Activated CD4-positive, alpha-beta T cell treated with anti-CD3 and anti-CD28 coated beads, Interleukin-2, amount 10 ng/mL, durations not matched to agents 7 days and 5 days (primary cell): ENCODE results near the gene P4HA1. TPM values are rescaled to one million over a fixed set of nuclear protein-coding genes. Genes with fewer than 3 reads are reported as not detected.

ENCODE experiments used
- CTCF ChIA-PET: fragments of 350-600 bp; sonication (Branson Sonifier 250); formaldehyde crosslinking; loops from one replicate; lab custom pipeline; 2021; ENCODE audit warnings: antibody characterized with exemption; lab: Charles Lee
- POLR2A ChIA-PET: fragments of 350-600 bp; sonication (Branson Sonifier 250); formaldehyde crosslinking; loops from one replicate; lab custom pipeline; 2021; ENCODE audit warnings: antibody characterized with exemption; lab: Charles Lee
- DNase-seq: peaks from one replicate; pipeline ENCODE4 v3.0.0-alpha.2; 2020
- H3K27ac Mint-ChIP-seq: one replicate; pipeline ENCODE4 v1.8.0; 2021; ENCODE audit warnings: mild to moderate bottlenecking, moderate library complexity, mixed read lengths
- H3K27me3 Mint-ChIP-seq: one replicate; pipeline ENCODE4 v1.8.0; 2021; ENCODE audit warnings: mixed read lengths
- H3K36me3 Mint-ChIP-seq: one replicate; pipeline ENCODE4 v1.8.0; 2021; ENCODE audit warnings: low read depth, mixed read lengths
- H3K4me1 Mint-ChIP-seq: one replicate; pipeline ENCODE4 v1.8.0; 2021; ENCODE audit warnings: mixed read lengths
- H3K4me3 Mint-ChIP-seq: one replicate; pipeline ENCODE4 v1.8.0; 2021; ENCODE audit warnings: mild to moderate bottlenecking, moderate library complexity, mixed read lengths
- H3K9me3 Mint-ChIP-seq: one replicate; pipeline ENCODE4 v1.8.0; 2021; ENCODE audit warnings: mixed read lengths
- total RNA-seq, 2 experiments: library from RNA; stranded (reverse); gene quantifications; one replicate each; pipeline ENCODE4 v1.2.3, GENCODE V29; 2021

Gene P4HA1
- 10 to 100 TPM; 31.4 to 32.9 TPM for total RNA-seq

GRCh38 chr10:73096449-73097304, at the start of gene P4HA1:
Gene P4HA1, minus strand, starts transcription at chr10:73096866. Its CDS starts 21,983 bp downstream, at chr10:73074883.
- ChIA-PET CTCF (interaction anchor here (0.6 to 2.2 kb wide), 14 partner anchors 11 to 258 kb away, joined by 3 to 18 read pairs (median 4); partner anchors contain the start of gene NUDT13), POLR2A (interaction anchor here (0.6 to 2.3 kb wide), 9 partner anchors 9 to 747 kb away, joined by 3 to 10 read pairs (median 5); partner anchors contain the start of genes DNAJC9, ECD, FAM149B1 and NUDT13)
- Mint-ChIP-seq H3K4me1 (peaks cover 33% of the 10 kb centered on the region), H3K4me3 (peak within 1 kb of the TSS; percentile 84), H3K27me3 (no peaks in the 10 kb centered on the region), H3K36me3 (peaks cover 4% of the 10 kb centered on the region), H3K27ac (peak within 1 kb of the TSS; percentile 95), H3K9me3 (no peaks in the 10 kb centered on the region)
- DNase-seq = peak; percentile 97

GRCh38 chr10:73141603-73142002, 44.9 kb upstream of the P4HA1 start:
- Mint-ChIP-seq H3K27me3 (no peaks in the 10 kb centered on the region), H3K9me3 (no peaks in the 10 kb centered on the region), H3K27ac (no peak overlapping the region), H3K36me3 (peaks cover 32% of the 10 kb centered on the region), H3K4me1 (no peaks in the 10 kb centered on the region), H3K4me3 (no peak overlapping the region)
- no peak for DNase-seq
- CTCF ChIA-PET = no interaction called here
- POLR2A ChIA-PET = no interaction called here

GRCh38 chr10:73139251-73139650, 42.6 kb upstream of the P4HA1 start:
- Mint-ChIP-seq H3K27me3 (no peaks in the 10 kb centered on the region), H3K4me3 (no peak overlapping the region), H3K4me1 (peaks cover 2% of the 10 kb centered on the region), H3K36me3 (peaks cover 46% of the 10 kb centered on the region), H3K9me3 (no peaks in the 10 kb centered on the region), H3K27ac (no peak overlapping the region)
- POLR2A ChIA-PET = interaction anchor here (0.9 kb wide), 1 partner anchor 43 kb away, joined by 3 read pairs; no protein-coding TSS in a partner anchor
- CTCF ChIA-PET = interaction anchor here (0.6 kb wide), 2 partner anchors 42 to 787 kb away, joined by 3 read pairs; no protein-coding TSS in a partner anchor
- no peak for DNase-seq

DNA sequence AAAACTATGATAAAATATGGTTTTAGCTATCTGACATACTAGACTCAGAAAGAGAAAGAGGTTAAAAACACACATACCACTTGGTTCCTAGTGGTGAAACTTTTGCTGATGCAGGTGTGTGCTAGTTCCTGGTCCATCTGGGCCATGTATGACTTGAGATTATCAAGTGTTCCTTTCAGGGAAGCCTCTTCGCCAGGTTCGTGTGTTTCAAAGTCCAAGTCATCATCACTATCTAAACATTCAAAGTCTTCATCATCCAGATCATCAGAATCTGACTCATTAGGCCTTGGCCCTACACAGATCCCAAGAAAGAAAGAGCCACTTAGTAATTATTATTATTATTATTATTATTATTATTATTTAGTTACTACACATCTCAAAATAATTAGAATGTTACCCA, 40.0 kb upstream of the P4HA1 start:
- Mint-ChIP-seq H3K36me3 (peaks cover 54% of the 10 kb centered on the region), H3K27me3 (no peaks in the 10 kb centered on the region), H3K4me1 (peaks cover 2% of the 10 kb centered on the region), H3K9me3 (no peaks in the 10 kb centered on the region), H3K27ac (no peak overlapping the region), H3K4me3 (no peak overlapping the region)
- ChIA-PET CTCF (interaction anchor here (0.6 to 3.4 kb wide), 2 partner anchors 9 to 103 kb away, joined by 3 to 13 read pairs; no protein-coding TSS in a partner anchor), POLR2A (no interaction called here)
- DNase-seq = no peak

DNA sequence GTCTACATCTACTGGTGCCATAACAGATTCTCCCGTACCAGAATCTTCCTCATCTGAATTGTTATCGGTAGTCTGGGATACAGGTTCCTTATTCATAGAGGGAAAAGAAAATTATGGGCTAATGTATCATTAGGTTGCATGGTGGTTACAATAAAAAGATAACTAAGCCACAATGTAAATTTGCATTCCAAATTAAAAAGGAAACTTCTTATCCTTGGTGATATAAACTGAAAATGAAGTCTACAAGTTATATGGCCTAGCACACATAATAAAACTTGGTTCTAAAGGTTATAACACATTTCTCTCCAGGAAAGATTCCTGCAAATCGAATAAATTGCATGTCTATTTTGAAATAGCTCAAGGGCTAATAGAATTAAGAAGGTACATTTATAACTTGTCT, 38.1 kb upstream of the P4HA1 start:
- DNase-seq = no peak
- no peak overlapping the region for H3K4me3 Mint-ChIP-seq
- H3K27ac Mint-ChIP-seq = no peak overlapping the region
- H3K36me3 Mint-ChIP-seq = peaks cover 56% of the 10 kb centered on the region
- ChIA-PET POLR2A (interaction anchor here (0.6 kb wide), 1 partner anchor 39 kb away, joined by 5 read pairs; no protein-coding TSS in a partner anchor), CTCF (interaction anchor here (0.5 to 3.4 kb wide), 3 partner anchors 11 to 125 kb away, joined by 3 to 13 read pairs (median 3); partner anchors contain the start of gene P4HA1)
- H3K9me3 Mint-ChIP-seq = no peaks in the 10 kb centered on the region
- H3K4me1 Mint-ChIP-seq = peaks cover 2% of the 10 kb centered on the region
- no peaks in the 10 kb centered on the region for H3K27me3 Mint-ChIP-seq

- Mint-ChIP-seq H3K27ac (no peak overlapping the region), H3K9me3 (no peaks in the 10 kb centered on the region), H3K4me3 (no peak overlapping the region), H3K27me3 (no peaks in the 10 kb centered on the region), H3K4me1 (peaks cover 2% of the 10 kb centered on the region), H3K36me3 (peaks cover 53% of the 10 kb centered on the region)
- no peak for DNase-seq
- POLR2A ChIA-PET = interaction anchor here (0.7 kb wide), 1 partner anchor 244 kb away, joined by 3 read pairs; no protein-coding TSS in a partner anchor
- CTCF ChIA-PET = no interaction called here
These were observed 35.4 kb upstream of the P4HA1 start for GRCh38 chr10:73131913-73132686.

- ChIA-PET POLR2A (no interaction called here), CTCF (no interaction called here)
- H3K9me3 Mint-ChIP-seq = no peaks in the 10 kb centered on the region
- H3K36me3 Mint-ChIP-seq = peaks cover 50% of the 10 kb centered on the region
- H3K27me3 Mint-ChIP-seq = no peaks in the 10 kb centered on the region
- no peak overlapping the region for H3K27ac Mint-ChIP-seq
- DNase-seq = no peak
- H3K4me3 Mint-ChIP-seq = no peak overlapping the region
- H3K4me1 Mint-ChIP-seq = peaks cover 2% of the 10 kb centered on the region
These were observed 34.6 kb upstream of the P4HA1 start for GRCh38 chr10:73131301-73131700.

DNA sequence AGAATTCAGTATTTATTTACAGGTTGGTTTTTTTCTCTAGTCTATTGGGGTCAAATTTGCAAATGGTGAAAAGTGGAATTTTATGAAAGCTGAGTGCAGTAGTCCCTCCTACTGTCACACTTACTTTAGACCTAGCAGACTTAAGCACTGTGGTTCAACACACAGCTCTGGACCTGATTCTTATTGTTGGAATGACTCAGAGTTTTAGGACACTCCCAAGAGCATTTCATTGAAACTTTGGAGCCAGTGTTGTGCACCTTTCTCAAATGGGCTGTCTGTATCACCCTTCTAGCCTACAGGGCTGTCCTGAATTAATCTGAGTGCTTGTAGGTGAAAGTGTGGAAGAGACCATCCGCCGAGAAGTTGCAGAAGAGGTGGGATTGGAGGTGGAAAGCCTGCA, 29.7 kb upstream of the P4HA1 start:
- no peak for DNase-seq
- CTCF ChIA-PET = no interaction called here
- POLR2A ChIA-PET = no interaction called here
- H3K9me3 Mint-ChIP-seq = no peaks in the 10 kb centered on the region
- no peaks in the 10 kb centered on the region for H3K4me1 Mint-ChIP-seq
- H3K27me3 Mint-ChIP-seq = no peaks in the 10 kb centered on the region
- H3K36me3 Mint-ChIP-seq = peaks cover 23% of the 10 kb centered on the region
- no peak overlapping the region for H3K4me3 Mint-ChIP-seq
- no peak overlapping the region for H3K27ac Mint-ChIP-seq

- no peaks in the 10 kb centered on the region for H3K4me1 Mint-ChIP-seq
- no peaks in the 10 kb centered on the region for H3K27me3 Mint-ChIP-seq
- H3K27ac Mint-ChIP-seq = no peak overlapping the region
- H3K4me3 Mint-ChIP-seq = no peak overlapping the region
- CTCF ChIA-PET = no interaction called here
- POLR2A ChIA-PET = no interaction called here
- no peak for DNase-seq
- H3K36me3 Mint-ChIP-seq = peaks cover 11% of the 10 kb centered on the region
- H3K9me3 Mint-ChIP-seq = no peaks in the 10 kb centered on the region
These were observed 23.3 kb upstream of the P4HA1 start for GRCh38 chr10:73119952-73120351.

GRCh38 chr10:73119457-73119856, 22.8 kb upstream of the P4HA1 start:
- Mint-ChIP-seq H3K36me3 (peaks cover 14% of the 10 kb centered on the region), H3K27me3 (no peaks in the 10 kb centered on the region), H3K4me3 (no peak overlapping the region), H3K27ac (no peak overlapping the region), H3K4me1 (no peaks in the 10 kb centered on the region), H3K9me3 (no peaks in the 10 kb centered on the region)
- CTCF ChIA-PET = no interaction called here
- POLR2A ChIA-PET = no interaction called here
- no peak for DNase-seq

DNA sequence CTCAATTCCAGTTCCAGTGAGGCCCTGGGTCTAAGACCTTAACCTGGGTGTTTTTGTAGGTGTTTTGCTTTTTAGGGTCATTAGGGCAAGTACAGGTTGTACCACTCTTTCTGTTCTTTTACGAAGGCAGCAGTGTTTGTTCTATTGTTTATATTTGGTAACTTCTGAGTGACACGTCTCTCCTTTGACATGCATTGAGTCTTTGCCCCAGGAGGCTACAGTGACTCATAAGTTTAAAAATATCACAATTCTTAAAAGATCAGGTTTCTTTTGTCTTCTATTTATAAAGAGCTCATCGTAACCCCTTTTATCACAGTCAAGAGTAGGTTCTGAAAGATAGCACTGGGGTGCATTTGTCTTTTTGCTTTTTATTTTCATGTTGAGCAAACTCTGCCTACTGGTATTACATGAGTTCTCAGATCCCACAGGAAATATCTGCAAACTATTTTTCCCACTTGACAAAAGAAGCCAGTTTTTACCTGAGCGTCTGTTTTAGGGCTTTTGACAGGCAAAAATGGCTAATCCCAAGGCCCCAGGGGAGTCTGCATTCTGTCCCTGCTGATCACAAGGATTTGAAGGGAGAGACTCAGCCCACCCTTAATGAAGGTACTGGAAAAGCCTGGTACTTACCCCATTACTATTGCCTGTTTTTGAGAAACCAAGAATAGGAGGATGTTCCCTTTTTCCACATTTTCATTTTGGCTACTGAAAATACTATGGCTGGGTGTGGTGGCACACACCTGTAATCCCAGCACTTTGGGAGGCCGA, 21.5 kb upstream of the P4HA1 start:
- ChIA-PET POLR2A (interaction anchor here (0.7 kb wide), 1 partner anchor 30 kb away, joined by 4 read pairs; no protein-coding TSS in a partner anchor), CTCF (no interaction called here)
- no peak overlapping the region for H3K27ac Mint-ChIP-seq
- H3K9me3 Mint-ChIP-seq = no peaks in the 10 kb centered on the region
- H3K27me3 Mint-ChIP-seq = no peaks in the 10 kb centered on the region
- no peak overlapping the region for H3K4me3 Mint-ChIP-seq
- no peaks in the 10 kb centered on the region for H3K4me1 Mint-ChIP-seq
- no peak for DNase-seq
- peaks cover 9% of the 10 kb centered on the region for H3K36me3 Mint-ChIP-seq

- Mint-ChIP-seq H3K27me3 (no peaks in the 10 kb centered on the region), H3K9me3 (no peaks in the 10 kb centered on the region), H3K4me3 (no peak overlapping the region), H3K36me3 (peaks cover 9% of the 10 kb centered on the region), H3K27ac (no peak overlapping the region), H3K4me1 (peaks cover 6% of the 10 kb centered on the region)
- ChIA-PET POLR2A (interaction anchor here (0.6 kb wide), 1 partner anchor 1242 kb away, joined by 3 read pairs; no protein-coding TSS in a partner anchor), CTCF (no interaction called here)
- no peak for DNase-seq
These were observed 19.4 kb upstream of the P4HA1 start for GRCh38 chr10:73116017-73116416.
